ENCODE results near the gene NID2. TPM values are rescaled to one million over a fixed set of nuclear protein-coding genes. Genes with fewer than 3 reads are reported as not detected.
A peak's percentile ranks its signal among the peaks of the same experiment; 100 is the strongest.

Gene NID2
- total and polyA plus RNA-seq, 3 donors from 2014 or later: 5.3 to 10.6 (median 8.1) TPM

- no peak overlapping the region for H3K27ac ChIP-seq
- intact Hi-C loops (cut with DNase I; ENCODE audit: low total_unique reads): no loop called here
- 30 to 34% methylated on average over 2 of the region's 2 CpGs for WGBS, 2 donors
- no peaks in the 10 kb centered on the region for H3K4me1 ChIP-seq
- no peak overlapping the region for H3K4me3 ChIP-seq
- no peak for DNase-seq
- no peaks in the 10 kb centered on the region for H3K9me3 ChIP-seq
- no peaks in the 10 kb centered on the region for H3K36me3 ChIP-seq (ENCODE audit: low read depth, missing control alignments)
- no peak for TF ChIP-seq POLR2A (IDR thresholded peaks at IDR 0.05)
- no peak for TF ChIP-seq CTCF (IDR thresholded peaks at IDR 0.05)
- no peaks in the 10 kb centered on the region for H3K27me3 ChIP-seq
Measured at GRCh38 chr14:52046376-52046917, 22.4 kb downstream of the NID2 start.

GRCh38 chr14:52044791-52045522 is 23.9 kb downstream of the NID2 start:
- intact Hi-C loops (cut with DNase I; ENCODE audit: low total_unique reads): no loop called here
- Histone ChIP-seq H3K36me3 (ENCODE audit: low read depth, missing control alignments) (no peaks in the 10 kb centered on the region), H3K4me1 (no peaks in the 10 kb centered on the region), H3K4me3 (no peak overlapping the region), H3K27me3 (no peaks in the 10 kb centered on the region), H3K9me3 (no peaks in the 10 kb centered on the region), H3K27ac (no peak overlapping the region)
- no peak for DNase-seq
- WGBS, 2 donors: 85% methylated on average over 11 of the region's 11 CpGs
- TF ChIP-seq POLR2A (IDR thresholded peaks at IDR 0.05): no peak
- no peak for TF ChIP-seq CTCF (IDR thresholded peaks at IDR 0.05)

GRCh38 chr14:52043690-52044089 is 25.2 kb downstream of the NID2 start:
- peak in 2 of 3 experiments; percentile 31 to 58 for TF ChIP-seq CTCF (IDR thresholded peaks at IDR 0.05)
- no peak for TF ChIP-seq POLR2A (IDR thresholded peaks at IDR 0.05)
- Histone ChIP-seq H3K27ac (no peak overlapping the region), H3K27me3 (no peaks in the 10 kb centered on the region), H3K9me3 (no peaks in the 10 kb centered on the region), H3K4me1 (no peaks in the 10 kb centered on the region), H3K4me3 (no peak overlapping the region), H3K36me3 (ENCODE audit: low read depth, missing control alignments) (no peaks in the 10 kb centered on the region)
- peak; percentile 43 for DNase-seq
- 72 to 78% methylated on average over 5 of the region's 5 CpGs for WGBS, 2 donors
- intact Hi-C loops (cut with DNase I; ENCODE audit: low total_unique reads): no loop called here

- 38 to 43% methylated on average over 8 of the region's 8 CpGs for WGBS, 2 donors
- H3K27me3 ChIP-seq: no peaks in the 10 kb centered on the region
- intact Hi-C loops (cut with DNase I; ENCODE audit: low total_unique reads): no loop called here
- no peaks in the 10 kb centered on the region for H3K36me3 ChIP-seq (ENCODE audit: low read depth, missing control alignments)
- no peaks in the 10 kb centered on the region for H3K4me1 ChIP-seq
- no peak overlapping the region for H3K4me3 ChIP-seq
- no peak for DNase-seq
- H3K9me3 ChIP-seq: no peaks in the 10 kb centered on the region
- no peak for TF ChIP-seq POLR2A (IDR thresholded peaks at IDR 0.05)
- TF ChIP-seq CTCF (IDR thresholded peaks at IDR 0.05): no peak
- no peak overlapping the region for H3K27ac ChIP-seq
Measured at GRCh38 chr14:52042371-52043289, 26.2 kb downstream of the NID2 start.

Measured in testis (tissue), 3 donors.